SK-N-SH (cell line): ENCODE results near the gene HHIP. TPM values are rescaled to one million over a fixed set of nuclear protein-coding genes. Genes with fewer than 3 reads are reported as not detected.

Experiments
- CTCF ChIA-PET: fragments of 300-600, 350-600 bp; formaldehyde crosslinking; extraction: SDS; loops from one replicate; lab custom pipeline; 2021; lab: Yijun Ruan, JAX
- POLR2A ChIA-PET: fragments of 350-600 bp; sonication (Branson Sonifier 250); formaldehyde crosslinking; extraction: SDS; loops from one replicate; lab custom pipeline; 2020; ENCODE audit warnings: antibody characterized with exemption, inconsistent platforms; lab: Yijun Ruan, JAX
- DNase-seq: peaks from one replicate; pipeline ENCODE4 v3.0.0; 2012
- H2AFZ ChIP-seq: fragments of 200-600 bp; sonication (generic); 2 replicates; pipeline ENCODE4 v1.8.1; 2016; ENCODE audit warnings: antibody characterized with exemption, mild to moderate bottlenecking, low read depth
- H3F3A ChIP-seq: fragments of 200-600 bp; sonication (generic); replicated peaks from 2 replicates; pipeline ENCODE3; 2016; ENCODE audit warnings: antibody characterized with exemption, mild to moderate bottlenecking; ENCODE audit not compliant: insufficient read depth
- H3K27ac ChIP-seq, 2 experiments: fragments of 200-500 bp in 1 of 2; fragments of 200-600 bp in 1 of 2; sonication (Bioruptor generic) in 1 of 2; sonication (generic), shearing (Covaris generic) in 1 of 2; 2 replicates each; pipeline versions ENCODE4 v1.5.1 to v1.6.1; 2014 to 2016; ENCODE audit warnings: low read depth in 2 of 2, inconsistent platforms in 1 of 2, low read length in 1 of 2, mild to moderate bottlenecking in 1 of 2, mixed read lengths in 1 of 2
- H3K27me3 ChIP-seq: fragments of 200-600 bp; sonication (generic), shearing (Covaris generic); 2 replicates; pipeline ENCODE4 v1.6.1; 2016; ENCODE audit warnings: mixed run types; ENCODE audit not compliant: insufficient read depth
- H3K36me3 ChIP-seq, 2 experiments: fragments of 200-500 bp in 1 of 2; fragments of 200-600 bp in 1 of 2; sonication (Bioruptor generic) in 1 of 2; sonication (generic) in 1 of 2; replicated peaks in 1 of 2; 2 replicates each; pipeline versions ENCODE3 to v1.5.1; 2014 to 2016; ENCODE audit warnings: low read length in 1 of 2, mild to moderate bottlenecking in 1 of 2; ENCODE audit not compliant: insufficient read depth in 2 of 2, control insufficient read depth in 1 of 2
- H3K4me1 ChIP-seq, 2 experiments: fragments of 200-500 bp in 1 of 2; fragments of 200-600 bp in 1 of 2; sonication (Bioruptor generic) in 1 of 2; sonication (generic), shearing (Covaris generic) in 1 of 2; 2 replicates each; pipeline versions ENCODE4 v1.5.1 to v1.6.1; 2014 to 2016; ENCODE audit warnings: low read depth in 1 of 2, low read length in 1 of 2, mixed run types in 1 of 2; ENCODE audit not compliant: insufficient read depth in 2 of 2, control insufficient read depth in 1 of 2
- H3K4me2 ChIP-seq: fragments of 200-600 bp; sonication (generic), shearing (Covaris generic); 2 replicates; pipeline ENCODE4 v1.6.1; 2017; ENCODE audit warnings: mixed run types
- H3K4me3 ChIP-seq, 2 experiments: fragments of 200-500 bp in 1 of 2; fragments of 200-600 bp in 1 of 2; sonication (Bioruptor generic) in 1 of 2; sonication (generic), shearing (Covaris generic) in 1 of 2; 2 replicates each; pipeline versions ENCODE4 v1.5.1 to v1.8.1; 2014 to 2016; ENCODE audit warnings: low read depth in 2 of 2, inconsistent platforms in 1 of 2, low read length in 1 of 2, mild to moderate bottlenecking in 1 of 2, mixed read lengths in 1 of 2, moderate library complexity in 1 of 2
- H3K79me2 ChIP-seq: fragments of 200-600 bp; sonication (generic); 2 replicates; pipeline ENCODE4 v1.8.1; 2017; ENCODE audit warnings: mild to moderate bottlenecking; ENCODE audit not compliant: insufficient read depth
- H3K9ac ChIP-seq: fragments of 200-600 bp; sonication (generic); 2 replicates; pipeline ENCODE4 v1.6.1; 2017; ENCODE audit warnings: mixed run types
- H3K9me2 ChIP-seq: fragments of 200-600 bp; sonication (generic); 2 replicates; pipeline ENCODE4 v1.6.1; 2017; ENCODE audit warnings: mixed run types
- H3K9me3 ChIP-seq: fragments of 200-600 bp; sonication (generic); 2 replicates; pipeline ENCODE4 v1.6.1; 2017; ENCODE audit warnings: mixed run types, mild to moderate bottlenecking, moderate library complexity
- H4K20me1 ChIP-seq: fragments of 200-600 bp; sonication (generic); 2 replicates; pipeline ENCODE4 v1.6.1; 2017; ENCODE audit warnings: mild to moderate bottlenecking, mixed run types; ENCODE audit not compliant: insufficient read depth
- CHD2 ChIP-seq: fragments of 150-350 bp; IDR thresholded peaks from 2 replicates; pipeline ENCODE4 v1.6.1; 2018; ENCODE audit warnings: low read length; ENCODE audit not compliant: partially characterized antibody
- ELF1 ChIP-seq: IDR thresholded peaks from 2 replicates; pipeline ENCODE4 v1.4.0; 2012
- EZH2phosphoT487 ChIP-seq: fragments of 200-600 bp; sonication (generic); IDR thresholded peaks from 2 replicates; pipeline ENCODE4 v1.6.1; 2017; ENCODE audit warnings: low read depth, mixed run types, mild to moderate bottlenecking, antibody characterized with exemption, moderate library complexity, borderline replicate concordance
- FOXM1 ChIP-seq: IDR thresholded peaks from 2 replicates; pipeline ENCODE4 v1.4.0; 2012; ENCODE audit warnings: low read depth, mild to moderate bottlenecking
- IRF3 ChIP-seq: fragments of 150-350 bp; IDR thresholded peaks from 2 replicates; pipeline ENCODE4 v1.6.1; 2016; ENCODE audit warnings: mild to moderate bottlenecking, low read depth, low read length
- JUND ChIP-seq: IDR thresholded peaks from 2 replicates; pipeline ENCODE4 v1.4.0; 2012
- MAX ChIP-seq: IDR thresholded peaks from 2 replicates; pipeline ENCODE4 v1.4.0; 2012; ENCODE audit warnings: low read depth
- MEF2A ChIP-seq: IDR thresholded peaks from 2 replicates; pipeline ENCODE4 v1.4.0; 2012; ENCODE audit warnings: low read depth, borderline replicate concordance
- MXI1 ChIP-seq: IDR thresholded peaks from 2 replicates; pipeline ENCODE4 v1.6.1; 2012; ENCODE audit warnings: mild to moderate bottlenecking, low read depth, low read length, improper control_type of control experiment
- PBX3 ChIP-seq: IDR thresholded peaks from 2 replicates; pipeline ENCODE4; 2012
- POLR2AphosphoS5 ChIP-seq: IDR thresholded peaks from 2 replicates; pipeline ENCODE4 v1.6.1; 2012; ENCODE audit warnings: low read depth, low read length
- RAD21 ChIP-seq: IDR thresholded peaks from 2 replicates; pipeline ENCODE4 v1.6.1; 2012; ENCODE audit warnings: mild to moderate bottlenecking, low read length
- RFX5 ChIP-seq: IDR thresholded peaks from 2 replicates; pipeline ENCODE4 v1.6.1; 2012; ENCODE audit warnings: mild to moderate bottlenecking, improper control_type of control experiment, low read length
- SIN3A ChIP-seq: IDR thresholded peaks from 2 replicates; pipeline ENCODE4 v1.6.1; 2012; ENCODE audit warnings: low read depth, mild to moderate bottlenecking, low read length, moderate library complexity, borderline replicate concordance
- TAF1 ChIP-seq: IDR thresholded peaks from 2 replicates; pipeline ENCODE4 v1.6.1; 2012; ENCODE audit warnings: low read depth, mild to moderate bottlenecking, low read length, moderate library complexity, borderline replicate concordance
- TCF12 ChIP-seq: IDR thresholded peaks from 2 replicates; pipeline ENCODE4 v1.4.0; 2012
- TEAD4 ChIP-seq: IDR thresholded peaks from 2 replicates; pipeline ENCODE4 v1.4.0; 2012; ENCODE audit warnings: mild to moderate bottlenecking, borderline replicate concordance; ENCODE audit not compliant: insufficient read depth
- USF1 ChIP-seq: IDR thresholded peaks from 2 replicates; pipeline ENCODE4 v1.4.0; 2012; ENCODE audit warnings: low read depth, borderline replicate concordance
- USF2 ChIP-seq: fragments of 150-350 bp; IDR thresholded peaks from 2 replicates; pipeline ENCODE4 v1.6.1; 2017; ENCODE audit warnings: antibody characterized with exemption, low read length, low read depth, borderline replicate concordance
- ZBTB33 ChIP-seq: IDR thresholded peaks from 2 replicates; pipeline ENCODE4 v1.4.0; 2012; ENCODE audit warnings: low read depth, borderline replicate concordance
- WGBS: methylation state at CpG from one replicate; pipeline ENCODE4 v1.1.6; 2017; ENCODE audit warnings: low lambda C conversion rate; 5-methylcytosine and 5-hydroxymethylcytosine counted together
- polyA plus RNA-seq, 3 experiments: library from polyadenylated mRNA; depleted of rRNA; stranded (reverse); fragments of >200 nt; gene quantifications; 2 replicates each; pipeline ENCODE4 v1.2.3, GENCODE V29; 2012

Gene HHIP
- polyA plus RNA-seq, 1 of the 3 experiments (the other 2 are of a cell fraction), result 3.5 TPM

GRCh38 chr4:144732584-144733428 is 86.8 kb downstream of the HHIP start:
- peaks cover 6% of the 10 kb centered on the region for H3F3A ChIP-seq
- no peak overlapping the region for H3K4me3 ChIP-seq
- H3K27me3 ChIP-seq, result no peaks in the 10 kb centered on the region
- H3K4me1 ChIP-seq, result peaks cover 0 to 7% of the 10 kb centered on the region in 2 experiments; a peak in 2 of 4 replicates
- peaks cover 0 to 6% of the 10 kb centered on the region in 2 experiments for H3K36me3 ChIP-seq
- no peaks in the 10 kb centered on the region for H3K9me3 ChIP-seq
- WGBS, result 16% methylated on average over 4 of the region's 4 CpGs
- CTCF ChIA-PET, result no interaction called here
- H3K79me2 ChIP-seq, result no peaks in the 10 kb centered on the region; the same call in 1 of the 2 replicates
- H3K4me2 ChIP-seq, result no peak overlapping the region
- H3K9me2 ChIP-seq, result no peaks in the 10 kb centered on the region
- H3K27ac ChIP-seq, result no peak overlapping the region
- no peak overlapping the region for H2AFZ ChIP-seq
- POLR2A ChIA-PET, result no interaction called here
- DNase-seq, result no peak
- H3K9ac ChIP-seq, result no peak overlapping the region
- TF ChIP-seq TEAD4 (no peak), PBX3 (no peak), JUND (no peak), TAF1 (no peak), RFX5 (no peak), EZH2phosphoT487 (no peak), USF2 (no peak), MAX (no peak)
- no peaks in the 10 kb centered on the region for H4K20me1 ChIP-seq

- POLR2A ChIA-PET, result no interaction called here
- WGBS, result 6% methylated on average over 2 of the region's 2 CpGs
Measured at GRCh38 chr4:144733566-144733965, 87.6 kb downstream of the HHIP start.

More at GRCh38 chr4:144733566-144733965, 87.6 kb downstream of the HHIP start:
- Histone ChIP-seq H3K9ac (no peak overlapping the region), H3K9me3 (no peaks in the 10 kb centered on the region), H3K9me2 (no peaks in the 10 kb centered on the region), H3K36me3 (peaks cover 0 to 11% of the 10 kb centered on the region in 2 experiments), H3K27ac (no peak overlapping the region), H3K4me1 (peaks cover 0 to 7% of the 10 kb centered on the region in 2 experiments; a peak in 2 of 4 replicates), H3K79me2 (no peaks in the 10 kb centered on the region; the same call in 1 of the 2 replicates), H3K27me3 (no peaks in the 10 kb centered on the region), H3F3A (peaks cover 6% of the 10 kb centered on the region), H4K20me1 (no peaks in the 10 kb centered on the region), H3K4me3 (no peak overlapping the region), H3K4me2 (no peak overlapping the region), H2AFZ (no peak overlapping the region)
- TF ChIP-seq CHD2 (no peak), JUND (no peak), TAF1 (no peak), POLR2AphosphoS5 (no peak), ZBTB33 (no peak), USF1 (no peak), ELF1 (no peak), SIN3A (no peak), USF2 (no peak), MXI1 (no peak), RAD21 (no peak), TCF12 (no peak), FOXM1 (no peak), IRF3 (no peak), MEF2A (no peak)
- DNase-seq, result no peak
- CTCF ChIA-PET, result no interaction called here
